ENCODE data around the gene KSR2. TPM values are rescaled to one million over a fixed set of nuclear protein-coding genes. Genes with fewer than 3 reads are reported as not detected.

KSR2 gene
- total and polyA plus RNA-seq, 10 of the 15 experiments (the other 5 are each of a cell fraction or from before 2014, with no cell fraction given): under 0.01 to 1.5 (median 0.01) TPM; not detected in 3

DNA sequence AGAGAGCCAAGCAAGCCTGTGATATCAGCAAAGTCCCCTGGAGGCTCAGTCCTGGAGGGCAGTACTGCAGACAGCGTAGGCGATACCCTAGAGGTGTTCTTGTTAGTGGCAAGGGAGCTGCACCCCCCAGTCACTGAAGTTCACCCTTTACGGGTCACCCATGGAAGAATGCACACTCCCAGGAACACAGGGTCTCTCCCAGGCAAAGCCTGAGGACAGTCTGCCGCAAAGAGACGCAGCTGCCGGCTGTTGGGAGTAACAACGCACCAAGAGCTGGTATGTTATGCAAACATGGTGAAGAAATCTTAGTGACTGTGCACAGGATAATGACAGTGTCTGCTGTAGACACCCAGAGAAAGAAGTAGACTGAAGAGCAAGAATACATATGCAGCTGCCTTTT is 563.9 kb downstream of the KSR2 start:
- DNase-seq (ENCODE audit: low read depth, low spot score) (no peak), ATAC-seq (no peak), FAIRE-seq (no peak)
- intact Hi-C loops (cut with micrococcal nuclease; ENCODE audit: unreplicated experiment): no loop called here
- H2AFZ ChIP-seq (ENCODE audit: control insufficient read depth, low read depth, low read length): no peak overlapping the region
- RAD21 ChIA-PET (ENCODE audit: unreplicated experiment): no interaction called here
- no peak overlapping the region for H3K4me2 ChIP-seq (ENCODE audit: control insufficient read depth, insufficient read depth)
- H3K27ac ChIP-seq (ENCODE audit: control insufficient read depth, insufficient read depth): no peak overlapping the region
- H3K36me3 ChIP-seq (ENCODE audit: control insufficient read depth in 2 of 2, insufficient read depth in 2 of 2, low read length in 1 of 2): no peaks in the 10 kb centered on the region
- SMC1A ChIA-PET (ENCODE audit: uncharacterized antibody, unreplicated experiment): no interaction called here
- H3K79me2 ChIP-seq (ENCODE audit: control insufficient read depth, insufficient read depth, low read length): no peaks in the 10 kb centered on the region
- in situ Hi-C loops (cut with MboI): no loop called here
- H3K9me3 ChIP-seq (replicated peaks; ENCODE audit: control insufficient read depth, insufficient read depth, low read length): no peaks in the 10 kb centered on the region
- H3K27me3 ChIP-seq (replicated peaks in 1 of 2; ENCODE audit: control insufficient read depth in 2 of 2, insufficient read depth in 2 of 2, low read length in 1 of 2): no peaks in the 10 kb centered on the region
- H4K20me1 ChIP-seq (ENCODE audit: control insufficient read depth, insufficient read depth): no peaks in the 10 kb centered on the region
- CTCF ChIA-PET: interaction anchor here (1.1 kb wide), 1 partner anchor 8 kb away, joined by 3 read pairs; no protein-coding TSS in a partner anchor
- no peak overlapping the region for H3K9ac ChIP-seq (ENCODE audit: control insufficient read depth, insufficient read depth, low read length)
- 53% methylated on average over 7 of the region's 7 CpGs for WGBS (ENCODE audit: insufficient coverage, insufficient replicate concordance, low lambda C conversion rate, missing lambda C conversion rate)
- no peak for TF ChIP-seq CBFB (IDR thresholded peaks at IDR 0.05; ENCODE audit: low read depth)
- no peaks in the 10 kb centered on the region for H3K4me1 ChIP-seq (ENCODE audit: control insufficient read depth, insufficient read depth, low read length)
- BruUV-seq (replicated peaks): no TSS peak
- POLR2A ChIA-PET: no interaction called here
- no peak overlapping the region for H3K4me3 ChIP-seq

DNA sequence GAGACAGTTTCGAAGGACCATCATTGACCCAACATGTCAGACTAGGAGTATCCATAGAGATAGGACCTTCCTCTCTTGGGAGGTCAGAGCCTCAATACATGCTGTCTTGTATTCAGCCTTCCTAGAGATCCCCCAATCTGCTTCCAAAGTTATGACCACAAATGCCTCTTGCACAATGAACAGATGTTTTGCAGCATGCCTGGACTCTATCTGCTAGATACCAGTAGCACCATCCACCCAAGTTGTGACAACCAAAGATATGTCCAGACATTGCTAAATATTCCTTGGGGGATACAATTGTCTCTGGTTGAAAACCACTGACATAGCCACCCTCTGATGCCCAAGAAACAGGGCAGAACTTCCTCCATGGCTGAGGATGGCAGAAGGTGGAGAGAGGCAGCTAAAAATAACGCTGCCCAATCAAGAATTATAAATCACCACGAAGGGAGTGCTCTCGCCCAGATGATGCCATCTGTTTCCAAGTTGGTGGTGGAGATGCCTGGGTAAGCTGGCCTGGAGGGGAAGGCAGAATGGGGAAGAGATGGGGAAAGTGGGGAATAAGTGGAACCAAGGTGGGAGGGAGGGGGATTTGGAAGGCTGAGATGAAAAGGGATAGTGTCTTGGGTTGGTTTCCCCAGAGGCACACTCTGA is 564.5 kb downstream of the KSR2 start:
- SMC1A ChIA-PET (ENCODE audit: uncharacterized antibody, unreplicated experiment): no interaction called here

More for the DNA sequence above, 564.5 kb downstream of the KSR2 start:
- ChIA-PET CTCF (no interaction called here), RAD21 (ENCODE audit: unreplicated experiment) (no interaction called here), POLR2A (no interaction called here)
- Histone ChIP-seq H4K20me1 (ENCODE audit: control insufficient read depth, insufficient read depth) (no peaks in the 10 kb centered on the region), H3K27ac (ENCODE audit: control insufficient read depth, insufficient read depth) (no peak overlapping the region), H3K79me2 (ENCODE audit: control insufficient read depth, insufficient read depth, low read length) (no peaks in the 10 kb centered on the region), H3K4me2 (ENCODE audit: control insufficient read depth, insufficient read depth) (no peak overlapping the region), H3K9me3 (replicated peaks; ENCODE audit: control insufficient read depth, insufficient read depth, low read length) (no peaks in the 10 kb centered on the region), H3K36me3 (ENCODE audit: control insufficient read depth in 2 of 2, insufficient read depth in 2 of 2, low read length in 1 of 2) (no peaks in the 10 kb centered on the region), H2AFZ (ENCODE audit: control insufficient read depth, low read depth, low read length) (no peak overlapping the region), H3K27me3 (replicated peaks in 1 of 2; ENCODE audit: control insufficient read depth in 2 of 2, insufficient read depth in 2 of 2, low read length in 1 of 2) (no peaks in the 10 kb centered on the region), H3K9ac (ENCODE audit: control insufficient read depth, insufficient read depth, low read length) (no peak overlapping the region), H3K4me1 (ENCODE audit: control insufficient read depth, insufficient read depth, low read length) (no peaks in the 10 kb centered on the region), H3K4me3 (no peak overlapping the region)
- intact Hi-C loops (cut with micrococcal nuclease; ENCODE audit: unreplicated experiment) (no loop called here), in situ Hi-C loops (cut with MboI) (no loop called here)
- no TSS peak for BruUV-seq (replicated peaks)
- FAIRE-seq (no peak), DNase-seq (ENCODE audit: low read depth, low spot score) (no peak), ATAC-seq (no peak)
- TF ChIP-seq ZNF24 (IDR thresholded peaks at IDR 0.05) (no peak), ZZZ3 (IDR thresholded peaks at IDR 0.05; ENCODE audit: control insufficient read depth, insufficient read length, low read depth) (no peak), SMAD1 (IDR thresholded peaks at IDR 0.05; ENCODE audit: low read depth, partially characterized antibody) (no peak), ASH2L (IDR thresholded peaks at IDR 0.05; ENCODE audit: borderline replicate concordance, low read depth) (no peak), PAX8 (IDR thresholded peaks at IDR 0.05) (no peak), EED (IDR thresholded peaks at IDR 0.05; ENCODE audit: low read depth) (no peak)
- TF ChIP-seq, protein P1, sequence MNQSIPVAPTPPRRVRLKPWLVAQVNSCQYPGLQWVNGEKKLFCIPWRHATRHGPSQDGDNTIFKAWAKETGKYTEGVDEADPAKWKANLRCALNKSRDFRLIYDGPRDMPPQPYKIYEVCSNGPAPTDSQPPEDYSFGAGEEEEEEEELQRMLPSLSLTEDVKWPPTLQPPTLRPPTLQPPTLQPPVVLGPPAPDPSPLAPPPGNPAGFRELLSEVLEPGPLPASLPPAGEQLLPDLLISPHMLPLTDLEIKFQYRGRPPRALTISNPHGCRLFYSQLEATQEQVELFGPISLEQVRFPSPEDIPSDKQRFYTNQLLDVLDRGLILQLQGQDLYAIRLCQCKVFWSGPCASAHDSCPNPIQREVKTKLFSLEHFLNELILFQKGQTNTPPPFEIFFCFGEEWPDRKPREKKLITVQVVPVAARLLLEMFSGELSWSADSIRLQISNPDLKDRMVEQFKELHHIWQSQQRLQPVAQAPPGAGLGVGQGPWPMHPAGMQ (IDR thresholded peaks at IDR 0.05; ENCODE audit: borderline replicate concordance): no peak
- 6% methylated on average over 4 of the region's 4 CpGs for WGBS (ENCODE audit: insufficient coverage, insufficient replicate concordance, low lambda C conversion rate, missing lambda C conversion rate)

All from GM12878 (cell line).